ENCODE measurements around the gene SMAP1. TPM values are rescaled to one million over a fixed set of nuclear protein-coding genes. Genes with fewer than 3 reads are reported as not detected.

The SMAP1 gene
- total and polyA plus RNA-seq, 11 donors = 10.9 to 35.1 (median 29.9) TPM

GRCh38 chr6:70627500-70628254 is 40.0 kb upstream of the SMAP1 start:
- ATAC-seq (no peak), DNase-seq (no peak)

GRCh38 chr6:70629929-70630328 is 37.8 kb upstream of the SMAP1 start:
- H3K4me3 ChIP-seq = no peak overlapping the region
- no peaks in the 10 kb centered on the region for H3K36me3 ChIP-seq
- no peak overlapping the region for H3K27ac ChIP-seq
- intact Hi-C loops (cut with DNase I) = no loop called here
- no peaks in the 10 kb centered on the region for H3K4me1 ChIP-seq
- TF ChIP-seq POLR2A (IDR thresholded peaks at IDR 0.05) (no peak), CTCF (IDR thresholded peaks at IDR 0.05) (no peak)
- H3K9me3 ChIP-seq = no peaks in the 10 kb centered on the region
- no peak for DNase-seq
- H3K27me3 ChIP-seq = no peaks in the 10 kb centered on the region
- 64 to 75% (median 69%) methylated on average over 1 of the region's 1 CpG for WGBS, 4 donors
- ATAC-seq = no peak

More at GRCh38 chr6:70627500-70628254, 40.0 kb upstream of the SMAP1 start:
- no peak for TF ChIP-seq POLR2A (IDR thresholded peaks at IDR 0.05)
- no peak for TF ChIP-seq CTCF (IDR thresholded peaks at IDR 0.05)
- no peaks in the 10 kb centered on the region for H3K9me3 ChIP-seq
- no peak overlapping the region for H3K27ac ChIP-seq
- intact Hi-C loops (cut with DNase I) = no loop called here
- no peaks in the 10 kb centered on the region for H3K36me3 ChIP-seq
- WGBS, 4 donors = 93 to 95% (median 94%) methylated on average over 30 to 36 of the region's 36 CpGs
- no peaks in the 10 kb centered on the region for H3K27me3 ChIP-seq
- no peak overlapping the region for H3K4me3 ChIP-seq
- H3K4me1 ChIP-seq = no peaks in the 10 kb centered on the region

- Histone ChIP-seq H3K9me3 (no peaks in the 10 kb centered on the region), H3K4me1 (no peaks in the 10 kb centered on the region), H3K4me3 (no peak overlapping the region), H3K27ac (no peak overlapping the region), H3K27me3 (no peaks in the 10 kb centered on the region), H3K36me3 (no peaks in the 10 kb centered on the region)
- no peak for DNase-seq
- no peak for ATAC-seq
- WGBS, 4 donors = 42 to 89% (median 68%) methylated on average over 2 of the region's 2 CpGs
- intact Hi-C loops (cut with DNase I) = no loop called here
- no peak for TF ChIP-seq POLR2A (IDR thresholded peaks at IDR 0.05)
- TF ChIP-seq CTCF (IDR thresholded peaks at IDR 0.05) = no peak
Measured at GRCh38 chr6:70633870-70634269, 33.8 kb upstream of the SMAP1 start.

- WGBS, 4 donors = 92 to 94% (median 93%) methylated on average over 8 of the region's 8 CpGs
- DNase-seq (no peak), ATAC-seq (no peak)
- Histone ChIP-seq H3K4me1 (no peaks in the 10 kb centered on the region), H3K36me3 (no peaks in the 10 kb centered on the region), H3K27ac (no peak overlapping the region), H3K4me3 (no peak overlapping the region), H3K9me3 (no peaks in the 10 kb centered on the region), H3K27me3 (no peaks in the 10 kb centered on the region)
- no peak for TF ChIP-seq CTCF (IDR thresholded peaks at IDR 0.05)
- TF ChIP-seq POLR2A (IDR thresholded peaks at IDR 0.05) = no peak
- intact Hi-C loops (cut with DNase I) = no loop called here
Measured at GRCh38 chr6:70636596-70636995, 31.1 kb upstream of the SMAP1 start.

All from heart left ventricle (tissue), 16 donors.